ENCODE data around the gene SHMT2.

DNA sequence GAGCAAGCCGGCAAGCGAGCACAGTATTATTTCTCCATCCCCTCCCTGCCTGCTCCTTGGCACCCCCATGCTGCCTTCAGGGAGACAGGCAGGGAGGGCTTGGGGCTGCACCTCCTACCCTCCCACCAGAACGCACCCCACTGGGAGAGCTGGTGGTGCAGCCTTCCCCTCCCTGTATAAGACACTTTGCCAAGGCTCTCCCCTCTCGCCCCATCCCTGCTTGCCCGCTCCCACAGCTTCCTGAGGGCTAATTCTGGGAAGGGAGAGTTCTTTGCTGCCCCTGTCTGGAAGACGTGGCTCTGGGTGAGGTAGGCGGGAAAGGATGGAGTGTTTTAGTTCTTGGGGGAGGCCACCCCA, 16.8 kb upstream of the SHMT2 start:
- TF ChIP-seq, protein P1, sequence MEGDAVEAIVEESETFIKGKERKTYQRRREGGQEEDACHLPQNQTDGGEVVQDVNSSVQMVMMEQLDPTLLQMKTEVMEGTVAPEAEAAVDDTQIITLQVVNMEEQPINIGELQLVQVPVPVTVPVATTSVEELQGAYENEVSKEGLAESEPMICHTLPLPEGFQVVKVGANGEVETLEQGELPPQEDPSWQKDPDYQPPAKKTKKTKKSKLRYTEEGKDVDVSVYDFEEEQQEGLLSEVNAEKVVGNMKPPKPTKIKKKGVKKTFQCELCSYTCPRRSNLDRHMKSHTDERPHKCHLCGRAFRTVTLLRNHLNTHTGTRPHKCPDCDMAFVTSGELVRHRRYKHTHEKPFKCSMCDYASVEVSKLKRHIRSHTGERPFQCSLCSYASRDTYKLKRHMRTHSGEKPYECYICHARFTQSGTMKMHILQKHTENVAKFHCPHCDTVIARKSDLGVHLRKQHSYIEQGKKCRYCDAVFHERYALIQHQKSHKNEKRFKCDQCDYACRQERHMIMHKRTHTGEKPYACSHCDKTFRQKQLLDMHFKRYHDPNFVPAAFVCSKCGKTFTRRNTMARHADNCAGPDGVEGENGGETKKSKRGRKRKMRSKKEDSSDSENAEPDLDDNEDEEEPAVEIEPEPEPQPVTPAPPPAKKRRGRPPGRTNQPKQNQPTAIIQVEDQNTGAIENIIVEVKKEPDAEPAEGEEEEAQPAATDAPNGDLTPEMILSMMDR (IDR thresholded peaks at IDR 0.05): no peak
- no peak for TF ChIP-seq POLR2A (IDR thresholded peaks at IDR 0.05)
